Loucy (cell line): ENCODE measurements around the gene TBC1D30.

Experiments used
- CTCF ChIP-seq: fragments of 200-600 bp; sonication (generic); conservative IDR thresholded peaks from 2 replicates; pipeline ENCODE4 v1.5.1; 2014; ENCODE audit warnings: mild to moderate bottlenecking, antibody characterized with exemption, low read length
- EZH2phosphoT487 ChIP-seq: fragments of 200-600 bp; IDR thresholded peaks from 2 replicates; pipeline ENCODE4 v1.6.1; 2018; ENCODE audit warnings: antibody characterized with exemption, mild to moderate bottlenecking, moderate library complexity, borderline replicate concordance

DNA sequence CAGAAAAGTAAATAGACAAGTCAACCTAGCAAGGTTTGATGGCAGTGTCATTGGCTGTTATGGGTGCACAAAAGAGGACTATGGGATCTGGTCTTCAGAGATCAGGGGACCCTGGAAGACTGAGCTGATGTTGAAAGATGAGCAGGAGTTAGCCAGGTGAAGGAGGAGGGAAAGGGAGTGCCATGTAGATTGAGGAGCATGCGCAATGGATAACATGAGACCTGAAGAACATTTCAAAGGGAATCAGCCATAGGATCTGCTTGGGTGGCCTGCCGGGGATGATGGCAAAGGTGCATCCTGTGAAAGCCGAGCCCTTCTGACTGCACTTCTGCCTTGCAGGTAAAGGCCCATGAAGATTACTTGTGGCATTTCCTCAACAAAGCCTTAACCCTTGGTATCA is 90.8 kb downstream of the TBC1D30 start:
- no peak for TF ChIP-seq CTCF
- no peak for TF ChIP-seq EZH2phosphoT487
